ENCODE measurements around the gene MEIS2.

DNA sequence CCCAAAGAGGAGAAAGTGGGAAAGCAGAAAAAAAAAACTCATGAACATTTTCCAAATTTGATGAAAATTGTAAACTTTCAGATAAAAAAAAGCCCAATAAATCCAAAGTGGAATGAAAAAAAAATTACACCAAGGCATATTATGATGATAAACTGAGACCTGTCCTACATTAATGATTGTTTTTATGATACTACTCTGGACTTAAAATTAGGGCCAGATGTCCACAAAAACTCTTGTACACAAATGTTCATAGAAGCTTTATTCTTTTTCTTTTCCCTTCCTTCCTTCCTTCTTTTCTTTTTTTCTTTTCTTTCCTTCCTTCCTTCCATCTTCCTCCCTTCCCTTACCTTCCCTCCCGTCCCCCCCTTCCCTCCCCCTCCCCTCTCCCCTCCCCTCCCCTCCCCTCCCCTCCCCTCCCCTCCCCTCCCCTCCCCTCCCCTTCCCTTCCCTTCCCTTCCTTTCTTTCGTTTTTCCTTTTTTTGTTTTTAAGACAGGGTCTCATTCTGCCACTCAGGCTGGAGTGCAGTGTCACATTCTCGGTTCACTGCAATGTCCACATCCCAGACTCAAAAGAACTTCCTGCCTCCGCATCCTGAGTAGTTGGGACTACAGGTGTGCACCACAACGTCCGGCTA is 243.9 kb downstream of the MEIS2 start:
- TF ChIP-seq, protein P1, sequence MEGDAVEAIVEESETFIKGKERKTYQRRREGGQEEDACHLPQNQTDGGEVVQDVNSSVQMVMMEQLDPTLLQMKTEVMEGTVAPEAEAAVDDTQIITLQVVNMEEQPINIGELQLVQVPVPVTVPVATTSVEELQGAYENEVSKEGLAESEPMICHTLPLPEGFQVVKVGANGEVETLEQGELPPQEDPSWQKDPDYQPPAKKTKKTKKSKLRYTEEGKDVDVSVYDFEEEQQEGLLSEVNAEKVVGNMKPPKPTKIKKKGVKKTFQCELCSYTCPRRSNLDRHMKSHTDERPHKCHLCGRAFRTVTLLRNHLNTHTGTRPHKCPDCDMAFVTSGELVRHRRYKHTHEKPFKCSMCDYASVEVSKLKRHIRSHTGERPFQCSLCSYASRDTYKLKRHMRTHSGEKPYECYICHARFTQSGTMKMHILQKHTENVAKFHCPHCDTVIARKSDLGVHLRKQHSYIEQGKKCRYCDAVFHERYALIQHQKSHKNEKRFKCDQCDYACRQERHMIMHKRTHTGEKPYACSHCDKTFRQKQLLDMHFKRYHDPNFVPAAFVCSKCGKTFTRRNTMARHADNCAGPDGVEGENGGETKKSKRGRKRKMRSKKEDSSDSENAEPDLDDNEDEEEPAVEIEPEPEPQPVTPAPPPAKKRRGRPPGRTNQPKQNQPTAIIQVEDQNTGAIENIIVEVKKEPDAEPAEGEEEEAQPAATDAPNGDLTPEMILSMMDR (IDR thresholded peaks at IDR 0.05) = no peak
- TF ChIP-seq POLR2A (IDR thresholded peaks at IDR 0.05) = no peak

Data from adrenal gland (tissue), 5 donors.